Right cardiac atrium (tissue), 5 donors: ENCODE measurements around the gene ANKRD6. TPM values are rescaled to one million over a fixed set of nuclear protein-coding genes. Genes with fewer than 3 reads are reported as not detected.

Source experiments
- ATAC-seq, 2 donors: fragments of 200-7000 bp; cut with Tn5 transposase; one replicate each; pipeline versions ENCODE4 v1.8.0 to v1.9.1; 2020; ENCODE audit warnings: moderate library complexity in 2 of 2, mild to moderate bottlenecking in 1 of 2
- DNase-seq, 3 donors: peaks; one replicate each; pipeline ENCODE4 v3.0.0-alpha.2; 2020
- H3K27ac ChIP-seq: one replicate; pipeline ENCODE4 v1.5.1; 2013; ENCODE audit warnings: mild to moderate bottlenecking, low read length, control low read depth, moderate library complexity
- H3K27me3 ChIP-seq: one replicate; pipeline ENCODE4 v1.6.1; 2013; ENCODE audit not compliant: control insufficient read depth, insufficient read depth
- H3K4me1 ChIP-seq: one replicate; pipeline ENCODE4 v1.6.1; 2013; ENCODE audit warnings: low read length; ENCODE audit not compliant: control insufficient read depth, insufficient read depth
- H3K4me3 ChIP-seq: one replicate; pipeline ENCODE4 v1.5.1; 2013; ENCODE audit warnings: low read length, control low read depth
- H3K9me3 ChIP-seq: one replicate; pipeline ENCODE4 v1.6.1; 2013; ENCODE audit warnings: low read length; ENCODE audit not compliant: control insufficient read depth
- WGBS: extraction: QIAGEN DNeasy Blood & Tissue Kit; methylation state at CpG from one replicate; pipeline ENCODE4 v1.1.7; 2013; 5-methylcytosine and 5-hydroxymethylcytosine counted together
- intact Hi-C, 4 donors: fragments of 100-400 bp; cut with DNase I; formaldehyde crosslinking; loops; one replicate each; pipeline versions ENCODE4 v1.11.0 to v1.14.0; 2022 to 2023
- polyA plus RNA-seq: library from polyadenylated mRNA; stranded (reverse); fragments of 200-250 nt; gene quantifications from one replicate; pipeline ENCODE4 v1.2.3, GENCODE V29; 2013
- total RNA-seq, 4 donors: library from RNA; stranded (reverse); fragmentation: NEBNext Ultra II Directional; extraction: Animal tissue kit (Norgen Biotek cat#: 25700); gene quantifications; one replicate each; pipeline ENCODE4 v1.2.1, GENCODE V29; 2021
- donor health status: healthy with polysubstance abuse.
- donor health status: DM: no; HTN: yes; CAD: no.
- donor health status: DM: no; HTN: no; CAD: no.
- donor health status: DM: no; HTN: yes; CAD: no; lungs with severe emphysema.
- donor health status: DM: yes; HTN: yes; CAD: no.

Gene ANKRD6
- total and polyA plus RNA-seq, 5 donors = 6.7 to 22.8 (median 19.8) TPM

GRCh38 chr6:89492025-89492640 is 59.2 kb downstream of the ANKRD6 start:
- intact Hi-C loops = no loop called here
- Histone ChIP-seq H3K4me1 (no peaks in the 10 kb centered on the region), H3K4me3 (no peak overlapping the region), H3K9me3 (no peaks in the 10 kb centered on the region), H3K27ac (no peak overlapping the region), H3K27me3 (no peaks in the 10 kb centered on the region)
- no peak for ATAC-seq
- no peak for DNase-seq
- 91% methylated on average over 7 of the region's 7 CpGs for WGBS

- 98% methylated on average over 3 of the region's 3 CpGs for WGBS
- no peak overlapping the region for H3K27ac ChIP-seq
- DNase-seq = no peak
- ATAC-seq = no peak
- intact Hi-C loops = no loop called here
- H3K9me3 ChIP-seq = no peaks in the 10 kb centered on the region
- no peak overlapping the region for H3K4me3 ChIP-seq
- no peaks in the 10 kb centered on the region for H3K4me1 ChIP-seq
- no peaks in the 10 kb centered on the region for H3K27me3 ChIP-seq
Observed at GRCh38 chr6:89494131-89494793, 61.3 kb downstream of the ANKRD6 start.

GRCh38 chr6:89495961-89496535 is 63.1 kb downstream of the ANKRD6 start:
- DNase-seq = no peak
- 58% methylated on average over 7 of the region's 7 CpGs for WGBS
- ATAC-seq = no peak
- Histone ChIP-seq H3K27ac (no peak overlapping the region), H3K27me3 (no peaks in the 10 kb centered on the region), H3K4me3 (no peak overlapping the region), H3K9me3 (no peaks in the 10 kb centered on the region), H3K4me1 (no peaks in the 10 kb centered on the region)
- intact Hi-C loops = no loop called here

- no peaks in the 10 kb centered on the region for H3K27me3 ChIP-seq
- no peak for DNase-seq
- WGBS = 68% methylated on average over 3 of the region's 3 CpGs
- H3K4me3 ChIP-seq = no peak overlapping the region
- H3K9me3 ChIP-seq = no peaks in the 10 kb centered on the region
- no peak overlapping the region for H3K27ac ChIP-seq
- no peak for ATAC-seq
- H3K4me1 ChIP-seq = no peaks in the 10 kb centered on the region
- intact Hi-C loops = no loop called here
Observed at GRCh38 chr6:89500611-89501010, 67.7 kb downstream of the ANKRD6 start.

GRCh38 chr6:89501222-89501621 is 68.3 kb downstream of the ANKRD6 start:
- Histone ChIP-seq H3K27me3 (no peaks in the 10 kb centered on the region), H3K4me1 (no peaks in the 10 kb centered on the region), H3K27ac (no peak overlapping the region), H3K4me3 (no peak overlapping the region), H3K9me3 (no peaks in the 10 kb centered on the region)
- no peak for ATAC-seq
- DNase-seq = no peak
- intact Hi-C loops = no loop called here
- WGBS = 60% methylated on average over 3 of the region's 3 CpGs

GRCh38 chr6:89501753-89502152 is 68.8 kb downstream of the ANKRD6 start:
- WGBS = 85% methylated on average over 2 of the region's 2 CpGs

GRCh38 chr6:89503641-89504040 is 70.7 kb downstream of the ANKRD6 start:
- 94% methylated on average over 2 of the region's 2 CpGs for WGBS
- no peak for DNase-seq
- H3K4me1 ChIP-seq = no peaks in the 10 kb centered on the region
- H3K27me3 ChIP-seq = no peaks in the 10 kb centered on the region
- no peak overlapping the region for H3K27ac ChIP-seq
- H3K9me3 ChIP-seq = no peaks in the 10 kb centered on the region
- intact Hi-C loops = no loop called here
- no peak for ATAC-seq
- H3K4me3 ChIP-seq = no peak overlapping the region

More at GRCh38 chr6:89501753-89502152, 68.8 kb downstream of the ANKRD6 start:
- no peaks in the 10 kb centered on the region for H3K27me3 ChIP-seq
- no peak overlapping the region for H3K27ac ChIP-seq
- DNase-seq = no peak
- H3K9me3 ChIP-seq = no peaks in the 10 kb centered on the region
- H3K4me1 ChIP-seq = no peaks in the 10 kb centered on the region
- intact Hi-C loops = no loop called here
- no peak for ATAC-seq
- no peak overlapping the region for H3K4me3 ChIP-seq

- 98% methylated on average over 4 of the region's 4 CpGs for WGBS
Observed at GRCh38 chr6:89505847-89506246, 72.9 kb downstream of the ANKRD6 start.

GRCh38 chr6:89506716-89507617 is 74.0 kb downstream of the ANKRD6 start:
- Histone ChIP-seq H3K9me3 (no peaks in the 10 kb centered on the region), H3K4me1 (peaks cover 5% of the 10 kb centered on the region), H3K4me3 (no peak overlapping the region), H3K27me3 (no peaks in the 10 kb centered on the region), H3K27ac (no peak overlapping the region)
- ATAC-seq = no peak
- intact Hi-C loops = no loop called here
- 85% methylated on average over 3 of the region's 3 CpGs for WGBS
- DNase-seq = no peak

More at GRCh38 chr6:89505847-89506246, 72.9 kb downstream of the ANKRD6 start:
- H3K4me1 ChIP-seq = peaks cover 5% of the 10 kb centered on the region
- H3K9me3 ChIP-seq = no peaks in the 10 kb centered on the region
- no peak overlapping the region for H3K27ac ChIP-seq
- no peak overlapping the region for H3K4me3 ChIP-seq
- no peaks in the 10 kb centered on the region for H3K27me3 ChIP-seq
- ATAC-seq = no peak
- intact Hi-C loops = no loop called here
- no peak for DNase-seq

- H3K9me3 ChIP-seq = no peaks in the 10 kb centered on the region
- H3K4me1 ChIP-seq = peaks cover 5% of the 10 kb centered on the region
- intact Hi-C loops = no loop called here
- no peak overlapping the region for H3K27ac ChIP-seq
- ATAC-seq = peak; percentile 32 to 50
- no peak overlapping the region for H3K4me3 ChIP-seq
- no peaks in the 10 kb centered on the region for H3K27me3 ChIP-seq
- DNase-seq = no peak
- WGBS = 80% methylated on average over 8 of the region's 8 CpGs
Observed at GRCh38 chr6:89508755-89509563, 76.0 kb downstream of the ANKRD6 start.
